H1 (cell line): ENCODE measurements around the gene RPRD2. TPM values are rescaled to one million over a fixed set of nuclear protein-coding genes. Genes with fewer than 3 reads are reported as not detected.

Experiments
- CTCF ChIA-PET: fragments of 300-600 bp; sonication (Branson Sonifier 250); formaldehyde crosslinking; loops from one replicate; lab custom pipeline; 2021; ENCODE audit not compliant: partially characterized antibody; lab: Charles Lee
- POLR2A ChIA-PET: fragments of 300-600 bp; sonication (Branson Sonifier 250); formaldehyde crosslinking; loops from one replicate; lab custom pipeline; 2021; ENCODE audit warnings: inconsistent platforms; ENCODE audit not compliant: partially characterized antibody; lab: Charles Lee
- DNase-seq, 2 experiments: peaks; one replicate each; pipeline versions ENCODE4 v3.0.0 to v3.0.0-alpha.2; 2010 to 2022; ENCODE audit warnings: low spot score in 2 of 2, low read depth in 1 of 2, mixed read lengths in 1 of 2
- FAIRE-seq: peaks from 2 replicates; lab custom pipeline; 2011; peaks lifted over from hg19 to GRCh38; lab: Jason Lieb, UNC
- H2AFZ ChIP-seq: 2 replicates; pipeline ENCODE4 v1.8.1; 2012; ENCODE audit warnings: low read length, inconsistent platforms
- H2AK5ac ChIP-seq: 2 replicates; pipeline ENCODE4 v1.6.1; 2013; ENCODE audit warnings: low read depth, low read length
- H2BK120ac ChIP-seq: replicated peaks from 2 replicates; pipeline ENCODE3; 2013; ENCODE audit warnings: low read depth, low read length, inconsistent platforms
- H2BK12ac ChIP-seq: 2 replicates; pipeline ENCODE4 v1.6.1; 2013; ENCODE audit warnings: low read depth, low read length
- H2BK15ac ChIP-seq: 2 replicates; pipeline ENCODE4 v1.6.1; 2013; ENCODE audit warnings: low read length
- H2BK20ac ChIP-seq: 2 replicates; pipeline ENCODE4 v1.6.1; 2013; ENCODE audit warnings: low read length
- H2BK5ac ChIP-seq: 2 replicates; pipeline ENCODE4 v1.6.1; 2013; ENCODE audit warnings: low read depth, low read length
- H3K14ac ChIP-seq: 2 replicates; pipeline ENCODE4 v1.6.1; 2013; ENCODE audit warnings: inconsistent platforms; ENCODE audit not compliant: insufficient read length
- H3K18ac ChIP-seq: 2 replicates; pipeline ENCODE4 v1.6.1; 2013; ENCODE audit warnings: low read length; ENCODE audit errors: extremely low read depth
- H3K23ac ChIP-seq: 2 replicates; pipeline ENCODE4 v1.6.1; 2013; ENCODE audit warnings: inconsistent platforms; ENCODE audit not compliant: insufficient read length
- H3K23me2 ChIP-seq: 2 replicates; pipeline ENCODE4 v1.6.1; 2013; ENCODE audit warnings: low read depth, low read length
- H3K27ac ChIP-seq: 2 replicates; pipeline ENCODE4 v1.6.1; 2011; ENCODE audit warnings: low read depth, low read length, inconsistent platforms
- H3K27me3 ChIP-seq, 4 experiments: replicated peaks in 1 of 4; 1 replicate in 1 of 4; 2 replicates in 3 of 4; pipeline versions ENCODE4 v1.6.1 to v1.8.1; 2011 to 2013; ENCODE audit warnings: low read length in 3 of 4, mild to moderate bottlenecking in 3 of 4, inconsistent platforms in 2 of 4, mixed read lengths in 2 of 4, moderate library complexity in 1 of 4; ENCODE audit not compliant: control insufficient read depth in 3 of 4, insufficient read depth in 3 of 4; ENCODE audit errors: extremely low read depth in 1 of 4
- H3K36me3 ChIP-seq, 4 experiments: 2 replicates each; pipeline versions ENCODE4 v1.6.1 to v1.8.1; 2011 to 2013; ENCODE audit warnings: mild to moderate bottlenecking in 4 of 4, low read length in 3 of 4, moderate library complexity in 2 of 4, control low read depth in 1 of 4, inconsistent platforms in 1 of 4; ENCODE audit not compliant: insufficient read depth in 4 of 4, control insufficient read depth in 2 of 4
- H3K4ac ChIP-seq: replicated peaks from 2 replicates; pipeline ENCODE3; 2013; ENCODE audit warnings: low read length, low read depth, mixed read lengths, inconsistent platforms; ENCODE audit not compliant: insufficient read length
- H3K4me1 ChIP-seq, 4 experiments: replicated peaks in 1 of 4; 1 replicate in 1 of 4; 2 replicates in 3 of 4; pipeline versions ENCODE4 v1.6.1 to v1.8.1; 2011 to 2013; ENCODE audit warnings: low read length in 3 of 4, inconsistent platforms in 2 of 4, mixed read lengths in 1 of 4; ENCODE audit not compliant: insufficient read depth in 4 of 4, control insufficient read depth in 3 of 4
- H3K4me2 ChIP-seq, 2 experiments: 2 replicates each; pipeline versions ENCODE4 v1.6.1 to v1.8.1; 2011 to 2013; ENCODE audit warnings: low read depth in 2 of 2, low read length in 2 of 2, control low read depth in 1 of 2, inconsistent platforms in 1 of 2, mild to moderate bottlenecking in 1 of 2; ENCODE audit not compliant: insufficient read depth in 1 of 2
- H3K4me3 ChIP-seq, 4 experiments: fragments of 200-600, 300-600 bp in 1 of 4; sonication (generic), shearing (Covaris generic), sonication (Bioruptor Twin) in 1 of 4; 2 replicates each; pipeline versions ENCODE4 v1.5.1 to v1.8.1; 2011 to 2016; ENCODE audit warnings: low read length in 4 of 4, low read depth in 3 of 4, control low read depth in 2 of 4, inconsistent platforms in 2 of 4, mild to moderate bottlenecking in 2 of 4, mixed read lengths in 1 of 4, moderate library complexity in 1 of 4; ENCODE audit not compliant: insufficient read depth in 2 of 4; ENCODE audit errors: extremely low read depth in 1 of 4
- H3K56ac ChIP-seq: replicated peaks from 2 replicates; pipeline ENCODE3; 2013; ENCODE audit warnings: low read depth, mild to moderate bottlenecking, mixed read lengths, low read length, inconsistent platforms; ENCODE audit not compliant: insufficient read length
- H3K79me1 ChIP-seq: 2 replicates; pipeline ENCODE4 v1.6.1; 2013; ENCODE audit warnings: low read depth, low read length, control low read depth
- H3K79me2 ChIP-seq, 2 experiments: 2 replicates each; pipeline versions ENCODE4 v1.6.1 to v1.8.1; 2012 to 2013; ENCODE audit warnings: low read length in 2 of 2, mild to moderate bottlenecking in 2 of 2, inconsistent platforms in 1 of 2; ENCODE audit not compliant: insufficient read depth in 2 of 2, control insufficient read depth in 1 of 2
- H3K9ac ChIP-seq, 4 experiments: replicated peaks in 1 of 4; 1 replicate in 1 of 4; 2 replicates in 3 of 4; pipeline versions ENCODE4 v1.6.1 to v1.8.1; 2011 to 2013; ENCODE audit warnings: low read depth in 3 of 4, low read length in 3 of 4, control low read depth in 2 of 4, mild to moderate bottlenecking in 2 of 4, moderate library complexity in 2 of 4, inconsistent platforms in 1 of 4; ENCODE audit errors: extremely low read depth in 1 of 4
- H3K9me3 ChIP-seq, 2 experiments: 2 replicates each; pipeline versions ENCODE4 v1.6.1 to v1.8.1; 2012 to 2013; ENCODE audit warnings: mild to moderate bottlenecking in 2 of 2, moderate library complexity in 2 of 2, control low read depth in 1 of 2, inconsistent platforms in 1 of 2, low read depth in 1 of 2, low read length in 1 of 2, mixed read lengths in 1 of 2; ENCODE audit not compliant: insufficient read depth in 2 of 2
- H4K20me1 ChIP-seq, 2 experiments: replicated peaks in 1 of 2; 2 replicates each; pipeline versions ENCODE3 to v1.8.1; 2011 to 2013; ENCODE audit warnings: inconsistent platforms in 2 of 2, low read length in 2 of 2, mild to moderate bottlenecking in 1 of 2; ENCODE audit not compliant: insufficient read depth in 2 of 2, control insufficient read depth in 1 of 2
- H4K5ac ChIP-seq: 2 replicates; pipeline ENCODE4 v1.6.1; 2013; ENCODE audit warnings: low read length, low read depth, mixed read lengths, inconsistent platforms; ENCODE audit not compliant: insufficient read length
- H4K8ac ChIP-seq: 2 replicates; pipeline ENCODE4 v1.8.0; 2013; ENCODE audit warnings: mild to moderate bottlenecking, moderate library complexity, low read length, inconsistent platforms; ENCODE audit not compliant: insufficient read depth; ENCODE audit errors: extremely low read depth
- H4K91ac ChIP-seq: replicated peaks from 2 replicates; pipeline ENCODE3; 2013; ENCODE audit warnings: low read length, mixed read lengths, inconsistent platforms; ENCODE audit not compliant: insufficient read length
- CHD2 ChIP-seq: IDR thresholded peaks from 2 replicates; pipeline ENCODE4 v1.6.1; 2012; ENCODE audit warnings: low read length, improper control_type of control experiment
- JUN ChIP-seq: IDR thresholded peaks from 2 replicates; pipeline ENCODE4 v1.6.1; 2011; ENCODE audit warnings: low read depth, mild to moderate bottlenecking, improper control_type of control experiment, low read length
- KDM5A ChIP-seq: fragments of 200-600 bp; IDR thresholded peaks from 2 replicates; pipeline ENCODE4 v1.7.1; 2012; ENCODE audit warnings: mild to moderate bottlenecking, low read length, inconsistent platforms, mixed read lengths
- polyA plus RNA-seq, 7 experiments: library from polyadenylated mRNA; depleted of rRNA in 3 of 7; stranded (reverse) in 5 of 7; unstranded in 2 of 7; fragments of >200 nt in 5 of 7; fragments of 200-250 nt in 2 of 7; gene quantifications; 1 replicate in 5 of 7; 2 replicates in 1 of 7; 4 replicates in 1 of 7; pipeline versions ENCODE4 v1.2.1 to v1.2.3, GENCODE V29; 2011 to 2013; ENCODE audit warnings: missing spikeins in 2 of 7, mixed read lengths in 2 of 7
- total RNA-seq: library from RNA; stranded (reverse); fragmentation: NEBNext Ultra II Directional; extraction: Animal tissue kit (Norgen Biotek cat#: 25700); gene quantifications from 2 replicates; pipeline ENCODE4 v1.2.1, GENCODE V29; 2021
- TF ChIP-seq, protein P1 (sequence below): IDR thresholded peaks from 2 replicates; pipeline ENCODE4 v1.6.1; 2012; ENCODE audit warnings: low read length, inconsistent platforms

The RPRD2 gene
- total and polyA plus RNA-seq, 2 of the 8 experiments (the other 6 are each of a cell fraction or from before 2014, with no cell fraction given), result 14.4 to 32.4 TPM

DNA sequence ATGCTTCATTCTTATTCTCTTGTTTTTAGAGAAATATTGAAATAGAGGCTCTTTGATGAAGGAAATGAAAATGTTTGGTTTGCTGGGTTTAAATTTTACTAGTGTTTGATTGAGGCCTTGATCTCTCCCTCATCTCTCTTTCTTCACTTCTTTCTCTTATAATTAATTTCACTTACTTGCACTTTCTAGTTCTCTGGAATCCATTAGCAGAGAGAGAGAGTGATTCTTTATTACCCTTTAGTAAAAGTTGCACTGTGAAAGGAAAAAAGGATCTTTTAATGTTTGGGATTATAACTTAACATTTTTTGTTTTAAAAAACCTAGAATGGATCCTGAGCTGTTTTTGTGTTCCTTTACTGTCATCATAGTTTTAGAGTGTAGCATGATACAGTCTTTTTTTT, 12.2 kb downstream of the RPRD2 start:
- peaks cover 7 to 8% of the 10 kb centered on the region in 2 experiments for H4K20me1 ChIP-seq
- H3K23ac ChIP-seq, result no peak overlapping the region
- no peak overlapping the region for H2BK5ac ChIP-seq
- no peak overlapping the region for H3K56ac ChIP-seq
- POLR2A ChIA-PET, result interaction anchor here (1.5 kb wide), 1 partner anchor 11 kb away, joined by 5 read pairs; no protein-coding TSS in a partner anchor
- H3K4me1 ChIP-seq, result peaks cover 0 to 3% (median 2%) of the 10 kb centered on the region in 4 experiments; a peak in 1 of 7 replicates
- H3K14ac ChIP-seq, result no peak overlapping the region
- no peak overlapping the region for H3K4me3 ChIP-seq
- H3K18ac ChIP-seq, result no peak overlapping the region
- TF ChIP-seq CHD2, result no peak
- TF ChIP-seq JUN, result no peak
- no peak for TF ChIP-seq KDM5A
- TF ChIP-seq, protein P1, sequence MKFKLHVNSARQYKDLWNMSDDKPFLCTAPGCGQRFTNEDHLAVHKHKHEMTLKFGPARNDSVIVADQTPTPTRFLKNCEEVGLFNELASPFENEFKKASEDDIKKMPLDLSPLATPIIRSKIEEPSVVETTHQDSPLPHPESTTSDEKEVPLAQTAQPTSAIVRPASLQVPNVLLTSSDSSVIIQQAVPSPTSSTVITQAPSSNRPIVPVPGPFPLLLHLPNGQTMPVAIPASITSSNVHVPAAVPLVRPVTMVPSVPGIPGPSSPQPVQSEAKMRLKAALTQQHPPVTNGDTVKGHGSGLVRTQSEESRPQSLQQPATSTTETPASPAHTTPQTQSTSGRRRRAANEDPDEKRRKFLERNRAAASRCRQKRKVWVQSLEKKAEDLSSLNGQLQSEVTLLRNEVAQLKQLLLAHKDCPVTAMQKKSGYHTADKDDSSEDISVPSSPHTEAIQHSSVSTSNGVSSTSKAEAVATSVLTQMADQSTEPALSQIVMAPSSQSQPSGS, result no peak
- H3K4me2 ChIP-seq, result no peak overlapping the region
- H2BK20ac ChIP-seq, result no peak overlapping the region
- no peak overlapping the region for H3K4ac ChIP-seq
- H3K79me1 ChIP-seq, result peaks cover 9% of the 10 kb centered on the region
- H4K8ac ChIP-seq, result no peak overlapping the region
- DNase-seq (no peak), FAIRE-seq (no peak)
- no peak overlapping the region for H2AFZ ChIP-seq
- no peaks in the 10 kb centered on the region; the same call in 1 of the 2 replicates for H3K23me2 ChIP-seq
- H3K27ac ChIP-seq, result no peak overlapping the region
- no peak overlapping the region for H4K5ac ChIP-seq
- no peak overlapping the region for H3K9ac ChIP-seq
- no peak overlapping the region for H4K91ac ChIP-seq
- H3K27me3 ChIP-seq, result no peaks in the 10 kb centered on the region
- H3K79me2 ChIP-seq, result peaks cover 11 to 97% of the 10 kb centered on the region in 2 experiments
- H3K36me3 ChIP-seq, result no peaks in the 10 kb centered on the region
- no peak overlapping the region for H2BK15ac ChIP-seq
- H2AK5ac ChIP-seq, result no peak overlapping the region
- no peak overlapping the region for H2BK12ac ChIP-seq
- CTCF ChIA-PET, result no interaction called here
- H2BK120ac ChIP-seq, result no peak overlapping the region
- no peaks in the 10 kb centered on the region for H3K9me3 ChIP-seq
